Measurements from ENCODE around the gene ITGA11.

DNA sequence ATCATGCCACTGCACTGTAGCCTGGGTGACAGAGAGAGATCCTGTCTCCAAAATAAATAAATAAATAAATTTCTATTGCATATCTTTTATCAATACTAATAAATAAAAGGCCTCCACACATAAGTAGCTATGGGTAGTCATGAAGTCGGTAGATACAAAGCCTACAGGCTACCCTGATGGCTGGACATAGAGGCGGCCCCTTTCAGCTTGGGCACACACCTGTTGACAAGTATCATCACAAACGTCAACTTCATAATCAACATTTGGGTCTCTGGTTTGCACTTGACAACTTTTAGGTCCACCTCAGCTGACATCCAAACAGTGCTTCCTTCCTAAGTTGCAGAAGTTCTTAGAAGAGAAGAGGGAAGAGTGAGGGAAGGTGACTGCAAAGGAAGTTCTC, 53.4 kb downstream of the ITGA11 start:
- TF ChIP-seq CTCF (IDR thresholded peaks at IDR 0.05) (no peak), POLR2A (IDR thresholded peaks at IDR 0.05; ENCODE audit: low read depth) (no peak), EP300 (IDR thresholded peaks at IDR 0.05) (no peak)
